Stimulated activated CD4-positive, alpha-beta T cell treated with anti-CD3 and anti-CD28 coated beads, Interleukin-4, amount 100 ng/mL, for 4 hours (primary cell): ENCODE results near the gene ATXN2L.
"Not testable (repeated sequence)": the region's sequence is repeated elsewhere in the genome, so short reads cannot be mapped to it uniquely, and the experiment has no call there.

Experiments used
- DNase-seq, 2 experiments: peaks; one replicate each; pipeline ENCODE4 v3.0.0-alpha.2; 2020

Gene ATXN2L

GRCh38 chr16:28873543-28874201, 50.9 kb downstream of the ATXN2L start:
- DNase-seq, result peak; percentile 37 to 51

- no peak for DNase-seq
Observed at GRCh38 chr16:28874406-28874805, 51.6 kb downstream of the ATXN2L start.

- no peak for DNase-seq
Observed at GRCh38 chr16:28875134-28876018, 52.6 kb downstream of the ATXN2L start.

GRCh38 chr16:28876019-28876659, 53.3 kb downstream of the ATXN2L start:
- DNase-seq, result no peak

GRCh38 chr16:28876973-28877654, 54.3 kb downstream of the ATXN2L start:
- DNase-seq, result no peak

- DNase-seq, result no peak
Observed at GRCh38 chr16:28877655-28878000, 54.8 kb downstream of the ATXN2L start.

GRCh38 chr16:28878083-28878926, 55.5 kb downstream of the ATXN2L start, which contains the start of gene ATP2A1:
ATP2A1 (plus strand) TSS chr16:28878488; CDS start chr16:28878672, 184 bp downstream.
- DNase-seq, result no peak

- DNase-seq, result no peak
Observed at GRCh38 chr16:28879261-28879840, 56.6 kb downstream of the ATXN2L start.

GRCh38 chr16:28879841-28880588, 57.2 kb downstream of the ATXN2L start:
- peak; percentile 87 to 92 for DNase-seq

- DNase-seq, result no peak
Observed at GRCh38 chr16:28880589-28880915, 57.8 kb downstream of the ATXN2L start.

GRCh38 chr16:28880955-28881354, 58.2 kb downstream of the ATXN2L start:
- DNase-seq, result no peak

GRCh38 chr16:28881565-28881964, 58.8 kb downstream of the ATXN2L start:
- not testable (repeated sequence) for DNase-seq

- DNase-seq, result no peak
Observed at GRCh38 chr16:28882551-28883160, 59.9 kb downstream of the ATXN2L start.

GRCh38 chr16:28883221-28883996, 60.6 kb downstream of the ATXN2L start:
- DNase-seq, result no peak

GRCh38 chr16:28884045-28884444, 61.2 kb downstream of the ATXN2L start:
- DNase-seq, result no peak
